GM12873 (cell line): ENCODE results near the gene SLC45A3.

Experiments
- TF ChIP-seq, protein P1 (sequence below): IDR thresholded peaks from 2 replicates; pipeline ENCODE4 v1.5.1; 2012; ENCODE audit warnings: low read depth, mild to moderate bottlenecking, moderate library complexity, low read length, control low read depth; ENCODE audit not compliant: insufficient read depth; ENCODE audit errors: missing control alignments

SLC45A3 gene

DNA sequence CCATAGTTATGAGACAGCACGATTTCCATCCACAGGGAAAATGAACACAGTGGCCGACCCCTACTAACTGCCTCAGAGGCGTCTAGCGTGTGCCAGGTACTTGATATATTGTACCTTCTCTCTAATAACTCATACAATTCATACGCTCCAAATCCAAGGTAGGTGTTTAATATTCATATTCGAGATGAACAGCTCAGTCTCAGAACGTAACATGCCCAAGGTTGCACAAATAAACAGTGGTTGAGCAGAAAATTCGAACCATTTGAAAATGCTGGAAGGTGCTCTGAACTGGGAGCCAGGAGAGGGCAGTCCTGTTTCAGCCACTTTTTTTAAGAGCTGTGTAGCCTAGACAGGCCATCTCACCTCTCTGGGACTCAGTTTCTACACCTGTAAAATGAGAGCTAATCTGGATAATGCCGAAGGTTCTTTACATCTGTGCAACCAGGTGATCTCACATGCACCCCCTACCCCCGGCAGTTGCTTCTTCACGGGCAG is 7.9 kb downstream of the SLC45A3 start:
- TF ChIP-seq, protein P1, sequence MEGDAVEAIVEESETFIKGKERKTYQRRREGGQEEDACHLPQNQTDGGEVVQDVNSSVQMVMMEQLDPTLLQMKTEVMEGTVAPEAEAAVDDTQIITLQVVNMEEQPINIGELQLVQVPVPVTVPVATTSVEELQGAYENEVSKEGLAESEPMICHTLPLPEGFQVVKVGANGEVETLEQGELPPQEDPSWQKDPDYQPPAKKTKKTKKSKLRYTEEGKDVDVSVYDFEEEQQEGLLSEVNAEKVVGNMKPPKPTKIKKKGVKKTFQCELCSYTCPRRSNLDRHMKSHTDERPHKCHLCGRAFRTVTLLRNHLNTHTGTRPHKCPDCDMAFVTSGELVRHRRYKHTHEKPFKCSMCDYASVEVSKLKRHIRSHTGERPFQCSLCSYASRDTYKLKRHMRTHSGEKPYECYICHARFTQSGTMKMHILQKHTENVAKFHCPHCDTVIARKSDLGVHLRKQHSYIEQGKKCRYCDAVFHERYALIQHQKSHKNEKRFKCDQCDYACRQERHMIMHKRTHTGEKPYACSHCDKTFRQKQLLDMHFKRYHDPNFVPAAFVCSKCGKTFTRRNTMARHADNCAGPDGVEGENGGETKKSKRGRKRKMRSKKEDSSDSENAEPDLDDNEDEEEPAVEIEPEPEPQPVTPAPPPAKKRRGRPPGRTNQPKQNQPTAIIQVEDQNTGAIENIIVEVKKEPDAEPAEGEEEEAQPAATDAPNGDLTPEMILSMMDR, result no peak

DNA sequence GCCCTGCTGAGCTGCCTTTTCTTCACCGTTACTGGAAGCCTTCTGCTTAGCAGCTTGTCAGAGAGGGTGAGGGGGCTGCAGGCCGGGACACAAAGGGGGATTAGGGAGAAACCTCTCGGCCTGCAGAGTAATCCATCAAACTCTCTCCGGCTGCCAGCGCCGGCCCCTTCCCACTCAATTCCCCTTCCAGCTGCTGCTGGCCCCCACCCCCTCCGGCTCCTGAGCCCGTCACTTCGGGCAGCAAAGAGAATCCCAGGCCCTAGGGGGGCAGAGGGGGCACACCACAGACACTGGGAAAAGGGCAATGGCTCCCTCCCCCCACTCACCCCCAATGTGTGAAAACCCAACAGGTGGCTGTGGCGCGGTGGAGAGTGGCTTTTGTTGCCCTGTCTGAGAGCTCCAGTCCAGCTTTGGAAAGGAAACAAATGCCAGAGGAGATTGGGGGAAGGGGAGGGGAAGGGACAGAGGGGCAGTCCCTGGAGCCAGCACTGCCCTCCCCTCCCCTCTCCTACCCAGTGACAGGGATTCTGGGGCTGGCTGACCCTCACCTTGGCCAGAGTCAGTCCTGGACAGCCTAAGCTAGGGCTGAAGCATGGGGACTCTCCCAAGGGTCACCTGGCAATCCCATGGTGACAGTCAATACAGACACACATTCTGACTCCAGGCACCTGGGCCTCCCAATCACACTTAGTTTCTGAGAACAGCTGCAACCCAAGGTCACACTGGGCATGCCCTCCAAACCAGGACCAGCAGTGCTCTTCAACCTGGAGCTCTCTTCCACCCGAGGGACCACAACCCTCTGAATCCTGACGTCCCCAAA is 9.5 kb downstream of the SLC45A3 start:
- TF ChIP-seq, protein P1, result no peak

DNA sequence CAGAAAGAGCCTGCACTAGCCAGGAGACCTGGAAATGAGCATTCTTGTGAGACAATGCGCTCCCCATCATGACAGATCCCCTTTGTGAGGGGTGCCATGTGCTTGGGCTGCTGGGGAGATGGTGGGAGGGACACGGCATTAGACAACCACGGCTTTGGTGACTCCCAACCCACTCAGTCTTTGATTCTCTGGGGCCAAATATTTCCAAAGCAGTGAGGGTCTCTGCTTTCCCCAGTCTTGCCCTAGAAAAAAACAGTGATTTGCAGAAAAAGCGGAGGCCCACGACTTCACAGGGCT is 10.2 kb downstream of the SLC45A3 start:
- TF ChIP-seq, protein P1, result no peak

DNA sequence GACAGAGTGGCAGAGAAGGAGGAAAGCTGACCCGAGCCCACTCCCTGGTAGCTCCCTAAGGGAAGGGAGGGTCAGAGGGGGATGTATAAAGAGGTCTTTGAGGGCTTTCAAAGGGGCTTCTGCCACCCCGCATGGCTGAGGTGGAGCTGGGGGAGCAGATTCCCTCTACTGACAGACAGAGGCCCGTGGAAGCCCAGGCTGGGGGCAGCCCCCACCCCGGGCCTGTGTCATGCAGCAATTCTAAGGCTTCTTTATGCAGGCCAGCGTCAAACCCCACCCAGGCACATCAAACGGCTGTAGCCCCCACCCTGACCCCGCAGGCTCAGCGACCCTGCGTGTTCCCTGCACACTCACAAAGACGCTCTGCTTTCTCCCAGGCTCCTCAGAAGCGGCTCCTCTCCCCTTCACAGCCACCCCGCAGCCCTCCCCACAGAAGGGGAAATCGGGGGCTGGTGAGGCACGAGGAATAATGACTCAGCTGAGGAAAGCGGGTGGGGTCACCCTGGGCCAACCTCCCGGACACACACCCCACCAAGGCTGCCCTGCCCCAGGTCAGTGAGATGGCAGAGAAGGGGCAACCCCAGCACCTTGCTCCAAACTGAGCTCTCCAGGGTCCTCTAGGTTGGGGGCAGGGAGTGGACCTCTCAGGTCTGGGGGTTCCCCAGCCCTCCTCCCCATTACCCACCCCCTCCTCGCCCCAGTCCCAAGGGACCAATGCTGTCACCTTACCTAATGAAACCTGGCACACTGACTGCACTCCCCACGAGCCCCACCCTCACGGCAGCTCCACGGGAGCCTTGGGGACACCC is 10.8 kb downstream of the SLC45A3 start:
- TF ChIP-seq, protein P1, result no peak

DNA sequence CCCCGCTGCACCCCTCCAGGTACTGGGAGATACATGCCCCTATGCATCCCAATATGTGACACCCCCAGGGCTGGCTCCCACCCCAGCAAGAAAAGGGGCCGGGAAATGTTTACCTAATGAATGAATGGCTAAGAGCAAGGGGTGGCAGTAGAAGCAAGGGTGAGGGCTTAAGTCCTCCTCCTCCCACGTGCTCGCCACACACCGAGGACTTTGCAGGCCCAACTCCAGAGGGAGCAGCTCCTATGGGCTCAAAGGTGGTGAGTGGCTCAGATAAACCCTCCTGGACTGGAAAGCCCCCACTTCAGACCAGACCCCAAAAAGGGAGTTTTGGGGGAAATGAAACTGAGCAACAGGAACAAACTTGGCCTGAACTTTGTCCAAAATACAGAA is 11.4 kb downstream of the SLC45A3 start:
- TF ChIP-seq, protein P1, result peak; percentile 27

DNA sequence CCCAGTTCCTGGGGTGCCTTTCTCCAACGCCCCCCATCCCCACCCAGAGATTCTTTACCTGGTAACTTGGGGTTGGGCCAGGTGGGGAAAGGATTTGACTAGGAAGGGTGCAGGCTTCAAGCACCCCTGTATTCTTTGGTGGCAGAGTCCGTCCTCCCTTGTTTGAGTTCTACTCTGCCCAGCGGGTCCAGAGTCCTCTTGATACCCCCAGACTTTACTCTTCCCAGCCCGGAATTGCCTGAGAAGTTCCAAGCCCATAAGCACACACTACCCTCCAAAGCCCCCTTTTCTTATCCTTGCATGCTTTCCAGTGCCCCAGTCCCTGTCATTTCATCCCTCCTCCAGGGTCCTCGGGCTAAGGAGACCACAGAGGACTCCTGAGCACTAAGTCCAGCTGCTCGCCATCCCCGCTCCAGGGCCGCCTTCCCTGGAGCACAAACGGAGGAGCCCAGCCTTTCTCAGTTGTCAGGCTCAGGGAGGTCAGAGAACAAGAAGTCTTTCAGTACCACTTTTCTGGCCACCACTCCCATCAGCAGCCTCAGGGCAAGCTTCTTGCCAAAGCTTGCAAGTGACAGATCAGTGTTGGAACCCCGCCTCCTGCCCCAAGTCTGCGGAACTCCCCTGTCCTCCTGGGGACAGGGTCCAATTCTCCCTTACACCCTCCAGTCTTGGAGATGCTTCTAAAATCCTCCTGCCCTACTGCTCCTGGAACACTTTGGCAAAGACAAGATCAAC is 12.2 kb downstream of the SLC45A3 start:
- TF ChIP-seq, protein P1, result no peak
